Brain microvascular endothelial cell (primary cell): ENCODE measurements around the gene YIF1A.

Source experiments
- DNase-seq: peaks from one replicate; pipeline ENCODE4 v3.0.0-alpha.2; 2020
- H3K27ac ChIP-seq: fragments of 250-450 bp; sonication (Bioruptor Pico); 2 replicates; pipeline ENCODE4 v1.5.1; 2020; ENCODE audit warnings: mild to moderate bottlenecking, moderate library complexity
- H3K27me3 ChIP-seq: fragments of 250-450 bp; sonication (Bioruptor Pico); replicated peaks from 2 replicates; pipeline ENCODE4 v1.5.1; 2020; ENCODE audit warnings: mild to moderate bottlenecking
- H3K36me3 ChIP-seq: fragments of 250-450 bp; sonication (Bioruptor Pico); replicated peaks from 2 replicates; pipeline ENCODE4 v1.5.1; 2020; ENCODE audit warnings: mild to moderate bottlenecking
- H3K4me3 ChIP-seq: 2 replicates; pipeline ENCODE4 v1.5.1; 2011; ENCODE audit warnings: low read depth, mild to moderate bottlenecking, control low read depth, low read length, moderate library complexity
- in situ Hi-C: cut with HindIII; loops from 2 replicates; pipeline ENCODE4 v1.10.0; 2017; ENCODE audit warnings: low sequenced_read_pairs, low pct_ligation_motif_present
- TF ChIP-seq, protein P1 (sequence below): IDR thresholded peaks from 2 replicates; pipeline ENCODE4 v1.5.1; 2011; ENCODE audit warnings: low read depth, mild to moderate bottlenecking, moderate library complexity, low read length, control low read depth, inconsistent platforms; ENCODE audit errors: missing control alignments

YIF1A gene

DNA sequence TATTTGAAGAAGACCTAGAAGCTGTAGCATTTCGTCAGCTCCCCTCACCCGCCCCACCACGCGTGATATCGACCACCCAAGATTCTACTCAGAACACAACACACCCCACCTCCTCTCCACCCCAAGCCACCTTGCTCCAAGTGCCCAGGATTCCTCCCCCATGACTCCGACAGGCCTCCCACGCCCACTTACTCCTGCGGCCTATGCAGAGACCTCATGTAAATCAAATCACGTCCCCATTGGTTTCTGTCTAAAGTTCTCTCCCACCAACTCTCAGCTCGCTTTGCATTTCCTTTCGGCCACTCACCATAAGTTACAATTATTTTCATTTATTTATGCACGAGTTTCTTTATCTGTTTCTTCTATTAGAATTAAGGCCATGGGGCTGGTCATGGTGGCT, 13.7 kb upstream of the YIF1A start:
- DNase-seq = no peak
- Histone ChIP-seq H3K27me3 (no peaks in the 10 kb centered on the region), H3K4me3 (no peak overlapping the region), H3K36me3 (no peaks in the 10 kb centered on the region), H3K27ac (no peak overlapping the region)
- in situ Hi-C loops = no loop called here
- TF ChIP-seq, protein P1, sequence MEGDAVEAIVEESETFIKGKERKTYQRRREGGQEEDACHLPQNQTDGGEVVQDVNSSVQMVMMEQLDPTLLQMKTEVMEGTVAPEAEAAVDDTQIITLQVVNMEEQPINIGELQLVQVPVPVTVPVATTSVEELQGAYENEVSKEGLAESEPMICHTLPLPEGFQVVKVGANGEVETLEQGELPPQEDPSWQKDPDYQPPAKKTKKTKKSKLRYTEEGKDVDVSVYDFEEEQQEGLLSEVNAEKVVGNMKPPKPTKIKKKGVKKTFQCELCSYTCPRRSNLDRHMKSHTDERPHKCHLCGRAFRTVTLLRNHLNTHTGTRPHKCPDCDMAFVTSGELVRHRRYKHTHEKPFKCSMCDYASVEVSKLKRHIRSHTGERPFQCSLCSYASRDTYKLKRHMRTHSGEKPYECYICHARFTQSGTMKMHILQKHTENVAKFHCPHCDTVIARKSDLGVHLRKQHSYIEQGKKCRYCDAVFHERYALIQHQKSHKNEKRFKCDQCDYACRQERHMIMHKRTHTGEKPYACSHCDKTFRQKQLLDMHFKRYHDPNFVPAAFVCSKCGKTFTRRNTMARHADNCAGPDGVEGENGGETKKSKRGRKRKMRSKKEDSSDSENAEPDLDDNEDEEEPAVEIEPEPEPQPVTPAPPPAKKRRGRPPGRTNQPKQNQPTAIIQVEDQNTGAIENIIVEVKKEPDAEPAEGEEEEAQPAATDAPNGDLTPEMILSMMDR = no peak

DNA sequence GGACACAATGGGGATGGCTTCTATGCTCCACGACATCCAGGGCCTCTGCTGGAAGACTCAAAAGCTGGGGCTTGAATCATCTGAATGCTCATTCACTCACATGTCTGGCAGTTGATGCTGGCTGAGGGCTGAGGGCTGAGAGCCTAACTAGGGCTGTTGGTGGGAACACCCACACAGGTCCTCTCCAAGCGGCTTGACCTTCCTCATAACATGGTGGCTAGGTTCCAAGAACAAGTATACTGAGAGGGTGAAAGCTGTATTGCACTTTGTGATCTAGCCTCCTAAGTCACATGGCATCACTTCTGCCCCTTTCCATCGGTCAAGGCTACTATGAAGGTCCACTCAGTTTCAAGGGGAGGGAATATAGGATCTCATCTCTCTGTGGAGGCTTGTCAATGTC, 10.2 kb upstream of the YIF1A start:
- in situ Hi-C loops = no loop called here
- TF ChIP-seq, protein P1 = no peak
- Histone ChIP-seq H3K4me3 (no peak overlapping the region), H3K36me3 (no peaks in the 10 kb centered on the region), H3K27ac (no peak overlapping the region), H3K27me3 (no peaks in the 10 kb centered on the region)
- DNase-seq = no peak

DNA sequence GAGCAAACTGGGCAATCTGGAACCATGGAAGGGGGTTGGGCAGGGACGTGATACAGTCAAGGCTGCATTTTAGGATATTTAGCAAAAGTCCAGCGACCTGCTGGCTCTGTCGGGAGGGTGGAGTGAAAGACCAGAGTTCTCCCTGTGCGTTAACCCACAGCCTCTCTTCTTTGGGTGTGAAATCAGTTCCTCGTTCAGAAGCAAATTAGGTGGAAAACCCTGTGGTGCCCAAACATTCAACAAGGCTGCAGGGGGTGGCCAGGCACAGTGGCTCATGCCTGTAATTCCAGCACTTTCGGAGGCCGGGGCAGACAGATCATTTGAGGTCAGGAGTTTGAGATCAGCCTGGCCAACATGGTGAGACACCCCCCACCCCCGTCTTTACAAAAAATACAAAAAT, 8.7 kb upstream of the YIF1A start:
- Histone ChIP-seq H3K36me3 (no peaks in the 10 kb centered on the region), H3K27ac (no peak overlapping the region), H3K27me3 (peaks cover 6% of the 10 kb centered on the region), H3K4me3 (no peak overlapping the region)
- TF ChIP-seq, protein P1 = no peak
- in situ Hi-C loops = no loop called here
- no peak for DNase-seq

DNA sequence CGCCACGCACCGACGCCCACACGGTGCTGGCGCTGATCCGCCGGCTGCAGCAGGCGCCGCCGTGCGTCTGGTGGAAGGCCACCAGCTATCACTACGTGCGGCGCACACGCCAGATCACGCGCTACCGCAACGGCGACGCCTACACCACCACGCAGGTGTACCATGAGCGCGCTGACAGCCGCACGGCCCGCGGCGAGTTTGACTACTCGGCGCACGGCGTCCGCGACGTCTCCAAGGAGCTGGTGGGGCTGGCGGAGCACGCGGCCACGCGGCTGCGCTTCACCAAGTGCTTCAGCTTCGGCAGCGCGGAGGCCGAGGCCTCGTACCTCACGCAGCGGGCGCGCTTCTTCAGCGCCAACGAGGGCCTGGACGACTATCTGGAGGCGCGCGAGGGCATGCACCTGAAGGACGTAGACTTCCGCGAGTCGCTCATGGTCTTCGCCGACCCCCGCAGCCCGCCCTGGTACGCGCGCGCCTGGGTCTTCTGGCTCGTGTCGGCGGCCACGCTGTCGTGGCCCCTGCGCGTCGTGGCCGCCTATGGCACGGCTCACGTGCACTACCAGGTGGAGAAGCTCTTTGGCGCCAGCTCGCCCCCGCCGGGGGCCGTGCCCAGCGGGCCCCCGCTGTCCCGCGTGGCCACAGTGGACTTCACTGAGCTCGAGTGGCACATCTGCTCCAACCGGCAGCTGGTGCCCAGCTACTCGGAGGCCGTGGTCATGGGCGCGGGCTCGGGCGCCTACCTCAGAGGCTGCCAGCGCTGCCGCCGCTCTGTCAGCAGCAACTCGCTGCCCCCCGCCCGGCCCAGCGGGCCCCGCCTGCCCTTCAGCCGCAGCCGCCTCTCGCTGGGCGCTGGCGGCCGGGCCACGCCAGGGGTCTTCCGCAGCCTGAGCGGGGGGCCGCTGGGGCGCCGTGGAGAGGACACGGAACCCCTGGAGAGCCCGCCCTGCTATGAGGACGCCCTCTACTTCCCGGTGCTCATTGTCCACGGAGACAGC, 6.0 kb upstream of the YIF1A start:
- Histone ChIP-seq H3K27ac (no peak overlapping the region), H3K36me3 (no peaks in the 10 kb centered on the region), H3K4me3 (no peak overlapping the region), H3K27me3 (peaks cover 19% of the 10 kb centered on the region)
- in situ Hi-C loops = no loop called here
- DNase-seq = no peak
- TF ChIP-seq, protein P1 = no peak

DNA sequence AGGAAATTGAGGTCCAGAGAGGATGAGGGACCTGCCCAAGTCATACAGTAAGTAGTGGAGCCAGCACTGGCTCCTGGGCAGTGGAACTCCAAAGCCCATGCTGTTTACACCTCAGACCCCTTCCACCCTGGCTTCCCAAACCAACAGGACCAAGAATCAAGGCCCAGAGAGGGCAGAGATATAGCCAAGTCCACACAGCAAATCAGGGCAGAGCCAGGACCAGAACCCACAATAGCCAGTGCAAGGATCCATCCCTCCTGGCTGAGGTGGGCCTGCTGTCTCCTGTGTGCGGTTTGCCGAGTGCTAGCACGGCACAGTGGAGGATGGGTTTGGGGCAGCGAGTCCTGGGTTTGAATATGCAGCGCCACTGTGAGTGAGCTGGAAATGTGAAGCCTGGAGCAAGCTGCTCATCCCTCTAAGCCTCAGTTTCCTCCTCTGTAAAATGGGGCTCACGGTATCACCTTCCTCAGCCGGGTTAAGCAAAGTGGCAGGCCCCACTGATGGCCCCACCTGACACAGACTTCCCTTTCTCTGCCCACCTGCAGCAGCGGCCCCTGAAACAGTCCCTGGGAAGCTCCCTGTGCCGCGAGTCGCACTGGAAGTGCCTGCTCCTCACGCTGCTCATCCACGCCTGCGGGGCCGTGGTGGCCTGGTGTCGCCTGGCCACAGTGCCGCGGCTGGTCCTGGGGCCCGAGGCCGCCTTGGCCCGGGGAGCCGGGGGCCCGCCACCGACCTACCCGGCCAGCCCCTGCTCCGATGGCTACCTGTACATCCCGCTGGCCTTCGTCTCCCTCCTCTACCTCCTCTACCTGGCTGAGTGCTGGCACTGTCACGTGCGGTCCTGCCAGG, 5.1 kb upstream of the YIF1A start:
- no peak overlapping the region for H3K27ac ChIP-seq
- in situ Hi-C loops = no loop called here
- DNase-seq = no peak
- no peak overlapping the region for H3K4me3 ChIP-seq
- TF ChIP-seq, protein P1 = no peak
- H3K36me3 ChIP-seq = no peaks in the 10 kb centered on the region
- H3K27me3 ChIP-seq = peaks cover 19% of the 10 kb centered on the region
